Endodermal cell (in vitro differentiated cells): ENCODE measurements around the gene IRF2BP2. TPM values are rescaled to one million over a fixed set of nuclear protein-coding genes. Genes with fewer than 3 reads are reported as not detected.

Experiments
- DNase-seq: peaks from one replicate; pipeline ENCODE4 v3.0.0-alpha.2; 2017
- H3K27ac ChIP-seq: 2 replicates; pipeline ENCODE4 v1.5.1; 2013; ENCODE audit warnings: mild to moderate bottlenecking, low read depth, low read length, moderate library complexity
- H3K27me3 ChIP-seq: 2 replicates; pipeline ENCODE4 v1.6.1; 2013; ENCODE audit warnings: mild to moderate bottlenecking, low read length, moderate library complexity; ENCODE audit not compliant: insufficient read depth, control insufficient read depth, poor library complexity, severe bottlenecking
- H3K36me3 ChIP-seq: 2 replicates; pipeline ENCODE4 v1.7.0; 2013; ENCODE audit warnings: mild to moderate bottlenecking, low read length, moderate library complexity; ENCODE audit not compliant: control insufficient read depth, insufficient read depth
- H3K4me1 ChIP-seq: one replicate; pipeline ENCODE4 v1.7.0; 2013; ENCODE audit warnings: low read length; ENCODE audit not compliant: control insufficient read depth, insufficient read depth
- H3K4me3 ChIP-seq: 2 replicates; pipeline ENCODE4 v1.5.1; 2013; ENCODE audit warnings: mild to moderate bottlenecking, low read length, moderate library complexity
- H3K9ac ChIP-seq: 2 replicates; pipeline ENCODE4 v1.6.1; 2013; ENCODE audit warnings: mild to moderate bottlenecking, low read length, moderate library complexity; ENCODE audit not compliant: poor library complexity, severe bottlenecking; ENCODE audit errors: extremely low read depth
- H3K9me3 ChIP-seq: 2 replicates; pipeline ENCODE4 v1.6.1; 2013; ENCODE audit warnings: mild to moderate bottlenecking, low read length, moderate library complexity; ENCODE audit not compliant: control insufficient read depth
- H3K27ac Mint-ChIP-seq: 2 replicates; pipeline ENCODE4 v1.8.0; 2020; ENCODE audit warnings: mixed read lengths
- H3K27me3 Mint-ChIP-seq: 2 replicates; pipeline ENCODE4 v1.8.0; 2021; ENCODE audit warnings: mild to moderate bottlenecking, mixed read lengths; ENCODE audit not compliant: insufficient read depth
- H3K36me3 Mint-ChIP-seq: 2 replicates; pipeline ENCODE4 v1.8.0; 2020; ENCODE audit warnings: low read depth, mixed read lengths
- H3K4me1 Mint-ChIP-seq: 2 replicates; pipeline ENCODE4 v1.8.0; 2020; ENCODE audit warnings: mixed read lengths
- H3K4me3 Mint-ChIP-seq: 2 replicates; pipeline ENCODE4 v1.8.0; 2020; ENCODE audit warnings: mild to moderate bottlenecking, moderate library complexity, mixed read lengths
- H3K9me3 Mint-ChIP-seq: 2 replicates; pipeline ENCODE4 v1.8.0; 2020; ENCODE audit warnings: mild to moderate bottlenecking, mixed read lengths
- CTCF ChIP-seq: fragments of 200-600 bp; sonication (generic); conservative IDR thresholded peaks from 2 replicates; pipeline ENCODE4 v1.5.0; 2021; ENCODE audit warnings: antibody characterized with exemption, mild to moderate bottlenecking
- WGBS, 2 experiments: methylation state at CpG; one replicate each; pipeline versions ENCODE4 v1.1.5 to v1.1.7; 2013; ENCODE audit warnings: missing lambda C conversion rate in 2 of 2, mixed read lengths in 1 of 2; ENCODE audit not compliant: insufficient coverage in 1 of 2, insufficient read length in 1 of 2; 5-methylcytosine and 5-hydroxymethylcytosine counted together
- total RNA-seq, 2 donors: library from RNA; stranded (reverse); fragmentation: NEBNext Ultra II Directional in 1 of 2; extraction: Animal tissue kit (Norgen Biotek cat#: 25700) in 1 of 2; gene quantifications; 2 replicates in 1 of 2; 3 replicates in 1 of 2; pipeline ENCODE4 v1.2.1, GENCODE V29; 2021

IRF2BP2 gene
- total RNA-seq, 2 donors from 2014 or later: 41.6 to 45.7 TPM

- no peak overlapping the region for H3K4me3 Mint-ChIP-seq
- no peak overlapping the region for H3K27ac Mint-ChIP-seq
- H3K9me3 Mint-ChIP-seq: peaks cover 3% of the 10 kb centered on the region
- H3K9me3 ChIP-seq: peaks cover 5% of the 10 kb centered on the region
- peak; percentile 24 for DNase-seq
- H3K4me1 ChIP-seq: no peaks in the 10 kb centered on the region
- no peak overlapping the region for H3K27ac ChIP-seq
- H3K4me3 ChIP-seq: no peak overlapping the region
- H3K27me3 Mint-ChIP-seq: no peaks in the 10 kb centered on the region
- H3K36me3 Mint-ChIP-seq: no peaks in the 10 kb centered on the region
- no peak overlapping the region for H3K9ac ChIP-seq
- WGBS, 2 experiments: 83 to 87% methylated on average over 6 of the region's 6 CpGs
- H3K36me3 ChIP-seq: no peaks in the 10 kb centered on the region
- no peak for TF ChIP-seq CTCF
- no peaks in the 10 kb centered on the region for H3K27me3 ChIP-seq
- H3K4me1 Mint-ChIP-seq: no peaks in the 10 kb centered on the region
Observed at GRCh38 chr1:234570329-234571120, 39.5 kb downstream of the IRF2BP2 start.

- Histone ChIP-seq H3K27ac (no peak overlapping the region), H3K9ac (no peak overlapping the region), H3K36me3 (no peaks in the 10 kb centered on the region), H3K4me1 (no peaks in the 10 kb centered on the region), H3K27me3 (no peaks in the 10 kb centered on the region), H3K9me3 (peaks cover 5% of the 10 kb centered on the region), H3K4me3 (no peak overlapping the region)
- Mint-ChIP-seq H3K9me3 (peaks cover 3% of the 10 kb centered on the region), H3K4me1 (peaks cover 12% of the 10 kb centered on the region), H3K4me3 (no peak overlapping the region), H3K27ac (no peak overlapping the region), H3K27me3 (no peaks in the 10 kb centered on the region), H3K36me3 (no peaks in the 10 kb centered on the region)
- no peak for TF ChIP-seq CTCF
- peak; percentile 1 for DNase-seq
- WGBS, 2 experiments: 58 to 71% methylated on average over 1 of the region's 1 CpG
Observed at GRCh38 chr1:234568345-234568744, 41.6 kb downstream of the IRF2BP2 start.

- Mint-ChIP-seq H3K36me3 (no peaks in the 10 kb centered on the region), H3K27me3 (no peaks in the 10 kb centered on the region), H3K4me1 (peaks cover 12% of the 10 kb centered on the region), H3K27ac (no peak overlapping the region), H3K4me3 (no peak overlapping the region), H3K9me3 (peaks cover 3% of the 10 kb centered on the region)
- peaks cover 5% of the 10 kb centered on the region for H3K9me3 ChIP-seq
- H3K36me3 ChIP-seq: no peaks in the 10 kb centered on the region
- WGBS, 2 experiments: 89 to 90% methylated on average over 1 to 2 of the region's 2 CpGs
- no peaks in the 10 kb centered on the region for H3K27me3 ChIP-seq
- H3K27ac ChIP-seq: no peak overlapping the region
- DNase-seq: peak; percentile 37
- H3K9ac ChIP-seq: no peak overlapping the region
- TF ChIP-seq CTCF: no peak
- no peak overlapping the region for H3K4me3 ChIP-seq
- H3K4me1 ChIP-seq: no peaks in the 10 kb centered on the region
Observed at GRCh38 chr1:234565132-234565531, 44.8 kb downstream of the IRF2BP2 start.
